ENCODE results near the gene KIF6.

GRCh38 chr6:39530201-39530759 lies 194.9 kb downstream of the KIF6 start:
- TF ChIP-seq POLR2A (IDR thresholded peaks at IDR 0.05) = no peak
- TF ChIP-seq, protein P1, sequence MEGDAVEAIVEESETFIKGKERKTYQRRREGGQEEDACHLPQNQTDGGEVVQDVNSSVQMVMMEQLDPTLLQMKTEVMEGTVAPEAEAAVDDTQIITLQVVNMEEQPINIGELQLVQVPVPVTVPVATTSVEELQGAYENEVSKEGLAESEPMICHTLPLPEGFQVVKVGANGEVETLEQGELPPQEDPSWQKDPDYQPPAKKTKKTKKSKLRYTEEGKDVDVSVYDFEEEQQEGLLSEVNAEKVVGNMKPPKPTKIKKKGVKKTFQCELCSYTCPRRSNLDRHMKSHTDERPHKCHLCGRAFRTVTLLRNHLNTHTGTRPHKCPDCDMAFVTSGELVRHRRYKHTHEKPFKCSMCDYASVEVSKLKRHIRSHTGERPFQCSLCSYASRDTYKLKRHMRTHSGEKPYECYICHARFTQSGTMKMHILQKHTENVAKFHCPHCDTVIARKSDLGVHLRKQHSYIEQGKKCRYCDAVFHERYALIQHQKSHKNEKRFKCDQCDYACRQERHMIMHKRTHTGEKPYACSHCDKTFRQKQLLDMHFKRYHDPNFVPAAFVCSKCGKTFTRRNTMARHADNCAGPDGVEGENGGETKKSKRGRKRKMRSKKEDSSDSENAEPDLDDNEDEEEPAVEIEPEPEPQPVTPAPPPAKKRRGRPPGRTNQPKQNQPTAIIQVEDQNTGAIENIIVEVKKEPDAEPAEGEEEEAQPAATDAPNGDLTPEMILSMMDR (IDR thresholded peaks at IDR 0.05) = no peak
- TF ChIP-seq EP300 (IDR thresholded peaks at IDR 0.05; ENCODE audit: low read depth) = no peak
- TF ChIP-seq POLR2AphosphoS5 (IDR thresholded peaks at IDR 0.05) = no peak
